ENCODE results near the gene CA5A. TPM values are rescaled to one million over a fixed set of nuclear protein-coding genes. Genes with fewer than 3 reads are reported as not detected.

The CA5A gene
- total and polyA plus RNA-seq, 2 of the 13 experiments (the other 11 are each of a cell fraction or from before 2014, with no cell fraction given) = 66.8 to 106 TPM

DNA sequence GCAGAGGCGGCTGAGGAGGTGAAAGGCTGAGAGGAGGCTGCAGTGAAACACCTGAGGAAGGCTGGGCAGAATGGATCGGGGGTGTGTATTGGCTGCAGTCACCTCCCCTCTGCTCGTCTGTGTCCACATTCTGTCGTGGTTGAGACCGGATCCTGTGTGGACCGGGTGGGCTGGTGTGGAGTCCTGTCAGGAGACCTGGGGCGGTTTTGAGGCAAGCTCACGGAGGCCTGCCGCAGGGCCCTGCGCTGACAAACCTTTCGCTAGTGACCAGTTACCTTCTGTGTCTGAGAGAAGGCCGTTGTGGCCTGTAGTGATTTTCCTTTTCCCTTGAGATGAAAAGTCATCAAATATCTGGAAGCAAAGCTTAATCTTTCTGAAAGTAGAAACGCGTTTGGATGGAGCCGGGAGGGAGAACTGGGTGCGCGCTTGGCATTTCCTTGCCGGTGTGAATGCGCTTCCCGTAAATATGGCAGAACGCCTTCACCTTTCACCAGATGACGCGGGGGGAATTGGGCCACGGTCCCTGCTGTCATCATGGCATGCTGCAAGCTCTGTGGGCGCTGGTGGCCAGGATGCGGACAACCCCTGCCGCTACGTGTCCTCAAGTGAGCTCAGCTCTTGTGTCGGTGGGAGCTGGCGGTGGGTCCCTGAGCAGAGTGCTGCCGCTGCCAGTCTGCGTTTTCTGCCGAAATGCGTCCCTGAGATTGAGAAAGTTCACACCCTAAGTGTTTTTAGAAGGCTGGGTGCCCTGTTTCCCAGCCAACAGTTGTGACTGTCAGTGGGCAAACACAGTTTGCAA, 21.2 kb upstream of the CA5A start:
- Histone ChIP-seq H2AFZ (ENCODE audit: low read length) (no peak overlapping the region), H3K36me3 (replicated peaks in 1 of 2; ENCODE audit: control insufficient read depth in 1 of 2, insufficient read depth in 2 of 2, low read length in 2 of 2) (peaks cover 6 to 31% of the 10 kb centered on the region in 2 experiments; a peak in 4 of 5 replicates), H3K27me3 (ENCODE audit: control insufficient read depth in 1 of 2, insufficient read depth in 2 of 2, low read length in 2 of 2) (no peaks in the 10 kb centered on the region), H3K4me3 (replicated peaks in 1 of 3; ENCODE audit: insufficient read depth in 1 of 3, low read depth in 2 of 3, low read length in 3 of 3) (no peak overlapping the region), H4K20me1 (ENCODE audit: insufficient read depth, low read length) (no peaks in the 10 kb centered on the region), H3K4me2 (ENCODE audit: low read depth, low read length) (no peak overlapping the region), H3K79me2 (ENCODE audit: insufficient read depth, low read length) (peaks cover 82% of the 10 kb centered on the region), H3K4me1 (ENCODE audit: insufficient read depth, low read length) (peaks cover 52% of the 10 kb centered on the region), H3K9me3 (ENCODE audit: low read length) (no peaks in the 10 kb centered on the region), H3K9ac (ENCODE audit: insufficient read depth, low read depth, low read length) (no peak overlapping the region), H3K27ac (ENCODE audit: extremely low read length, insufficient read depth, low read length) (no peak overlapping the region)
- no peak for ATAC-seq
- TF ChIP-seq PREB (CRISPR knock-in tag; IDR thresholded peaks at IDR 0.05) = 0 out of 2 replicates have a peak, but pooled peaks have one; percentile 46
- peak; percentile 54 for TF ChIP-seq AGO2 (optimal IDR thresholded peaks at IDR 0.05; ENCODE audit: low read depth, low read length)
- TF ChIP-seq RARA (CRISPR knock-in tag; IDR thresholded peaks at IDR 0.05) = no peak
- no peak for TF ChIP-seq WIZ (CRISPR knock-in tag; IDR thresholded peaks at IDR 0.05)
- TF ChIP-seq ZNF251 (CRISPR knock-in tag; IDR thresholded peaks at IDR 0.05) = 0 out of 2 replicates have a peak, but pooled peaks have one; percentile 21
- FAIRE-seq = no peak
- no TSS peak for BruUV-seq (replicated peaks)
- in situ Hi-C loops (cut with HindIII; ENCODE audit: extremely low pct_ligation_motif_present, low pct_unique_long_range_greater_than_20kb) = no loop called here
- WGBS (ENCODE audit: low lambda C conversion rate) = 95% methylated on average over 31 of the region's 34 CpGs
- ChIA-PET POLR2A (no interaction called here), CTCF (ENCODE audit: low intra/inter-chr PET ratio, low total read pairs) (no interaction called here)
- intact Hi-C loops (cut with micrococcal nuclease; ENCODE audit: unreplicated experiment) = no loop called here
- DNase-seq (ENCODE audit: low spot score) = no peak
